ENCODE results near the gene PRRG1.
"Not testable (repeated sequence)": the region's sequence is repeated elsewhere in the genome, so short reads cannot be mapped to it uniquely, and the experiment has no call there.

The PRRG1 gene

GRCh38 chrX:37349221-37350033 is at the start of gene PRRG1:
Gene PRRG1 (plus strand): TSS chrX:37349364. CDS start chrX:37406250, 56,886 bp downstream.
- DNase-seq (ENCODE audit: low spot score) = peak; percentile 68

GRCh38 chrX:37302569-37302968 is 46.6 kb upstream of the PRRG1 start:
- no peak for DNase-seq (ENCODE audit: low spot score)

- DNase-seq (ENCODE audit: low spot score) = not testable (repeated sequence)
Measured at GRCh38 chrX:37305238-37305637, 43.9 kb upstream of the PRRG1 start.

GRCh38 chrX:37314531-37314930 is 34.6 kb upstream of the PRRG1 start:
- DNase-seq (ENCODE audit: low spot score) = no peak

- no peak for DNase-seq (ENCODE audit: low spot score)
Measured at GRCh38 chrX:37315511-37316248, 33.5 kb upstream of the PRRG1 start.

GRCh38 chrX:37320541-37321203 is 28.5 kb upstream of the PRRG1 start:
- DNase-seq (ENCODE audit: low spot score) = no peak

- DNase-seq (ENCODE audit: low spot score) = no peak
Measured at GRCh38 chrX:37330642-37331041, 18.5 kb upstream of the PRRG1 start.

- DNase-seq (ENCODE audit: low spot score) = no peak
Measured at GRCh38 chrX:37331546-37331945, 17.6 kb upstream of the PRRG1 start.

GRCh38 chrX:37332055-37332454 is 17.1 kb upstream of the PRRG1 start:
- DNase-seq (ENCODE audit: low spot score) = no peak

- no peak for DNase-seq (ENCODE audit: low spot score)
Measured at GRCh38 chrX:37332987-37333658, 16.0 kb upstream of the PRRG1 start.

GRCh38 chrX:37347420-37347819 is 1.7 kb upstream of the PRRG1 start:
- DNase-seq (ENCODE audit: low spot score) = no peak

GRCh38 chrX:37348231-37348970 is 763 bp upstream of the PRRG1 start:
- DNase-seq (ENCODE audit: low spot score) = no peak

GRCh38 chrX:37348971-37349220 is 268 bp upstream of the PRRG1 start:
- DNase-seq (ENCODE audit: low spot score) = no peak

- DNase-seq (ENCODE audit: low spot score) = peak; percentile 9
Measured at GRCh38 chrX:37350034-37350365, 836 bp downstream of the PRRG1 start.

GRCh38 chrX:37353646-37354045 is 4.5 kb downstream of the PRRG1 start:
- DNase-seq (ENCODE audit: low spot score) = no peak

- DNase-seq (ENCODE audit: low spot score) = no peak
Measured at GRCh38 chrX:37357436-37357835, 8.3 kb downstream of the PRRG1 start.

- DNase-seq (ENCODE audit: low spot score) = no peak
Measured at GRCh38 chrX:37361596-37361995, 12.4 kb downstream of the PRRG1 start.

GRCh38 chrX:37364666-37365065 is 15.5 kb downstream of the PRRG1 start:
- no peak for DNase-seq (ENCODE audit: low spot score)

- no peak for DNase-seq (ENCODE audit: low spot score)
Measured at GRCh38 chrX:37367946-37368345, 18.8 kb downstream of the PRRG1 start.

- no peak for DNase-seq (ENCODE audit: low spot score)
Measured at GRCh38 chrX:37370499-37371141, 21.5 kb downstream of the PRRG1 start.

- DNase-seq (ENCODE audit: low spot score) = no peak
Measured at GRCh38 chrX:37371578-37371991, 22.4 kb downstream of the PRRG1 start.
